Nephron (organoid): ENCODE results near the gene PARL.

Source experiments
- H3K27ac Mint-ChIP-seq, 3 experiments: 2 replicates each; pipeline ENCODE4 v1.8.0; 2020; ENCODE audit warnings: mixed read lengths in 3 of 3, mild to moderate bottlenecking in 2 of 3, moderate library complexity in 1 of 3
- H3K27me3 Mint-ChIP-seq: 2 replicates; pipeline ENCODE4 v1.8.0; 2021; ENCODE audit warnings: low read depth, mild to moderate bottlenecking, moderate library complexity, mixed read lengths
- H3K36me3 Mint-ChIP-seq: 2 replicates; pipeline ENCODE4 v1.8.0; 2020; ENCODE audit warnings: low read depth, mixed read lengths
- H3K4me1 Mint-ChIP-seq: 2 replicates; pipeline ENCODE4 v1.8.0; 2020; ENCODE audit warnings: mixed read lengths
- H3K4me3 Mint-ChIP-seq, 3 experiments: 2 replicates each; pipeline ENCODE4 v1.8.0; 2020; ENCODE audit warnings: mild to moderate bottlenecking in 3 of 3, mixed read lengths in 3 of 3, moderate library complexity in 2 of 3
- H3K9me3 Mint-ChIP-seq: 2 replicates; pipeline ENCODE4 v1.8.0; 2020; ENCODE audit warnings: mixed read lengths
- TF ChIP-seq, protein P1 (sequence below), 3 experiments: fragments of 200-600 bp; sonication (generic); IDR thresholded peaks; one replicate each; pipeline ENCODE4 v1.5.0; 2021; ENCODE audit warnings: antibody characterized with exemption in 3 of 3; ENCODE audit not compliant: unreplicated experiment in 3 of 3

PARL gene

DNA sequence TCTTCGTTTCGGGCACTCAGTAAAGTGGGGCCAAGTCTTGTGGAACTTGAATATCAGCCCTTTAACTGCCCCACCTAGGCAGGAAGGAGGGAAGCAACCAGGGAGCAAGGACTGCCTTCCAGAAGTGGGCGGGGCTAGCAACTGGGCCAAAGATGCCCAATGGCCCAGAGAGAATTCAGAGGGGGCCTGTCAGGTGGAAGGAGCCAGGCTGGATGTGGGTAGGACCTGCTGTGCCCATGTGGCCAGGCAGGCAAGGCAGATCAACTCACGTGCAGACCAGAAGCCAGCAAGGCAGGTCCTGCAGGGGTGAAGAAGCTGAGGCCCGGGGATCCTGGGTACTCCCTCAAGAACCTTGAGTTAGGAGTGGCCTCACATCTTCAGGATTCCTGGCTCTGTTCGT, 64.8 kb downstream of the PARL start:
- H3K27ac Mint-ChIP-seq: no peak overlapping the region
- peaks cover 9% of the 10 kb centered on the region for H3K27me3 Mint-ChIP-seq
- H3K4me1 Mint-ChIP-seq: peaks cover 12% of the 10 kb centered on the region
- no peak overlapping the region for H3K4me3 Mint-ChIP-seq
- TF ChIP-seq, protein P1, sequence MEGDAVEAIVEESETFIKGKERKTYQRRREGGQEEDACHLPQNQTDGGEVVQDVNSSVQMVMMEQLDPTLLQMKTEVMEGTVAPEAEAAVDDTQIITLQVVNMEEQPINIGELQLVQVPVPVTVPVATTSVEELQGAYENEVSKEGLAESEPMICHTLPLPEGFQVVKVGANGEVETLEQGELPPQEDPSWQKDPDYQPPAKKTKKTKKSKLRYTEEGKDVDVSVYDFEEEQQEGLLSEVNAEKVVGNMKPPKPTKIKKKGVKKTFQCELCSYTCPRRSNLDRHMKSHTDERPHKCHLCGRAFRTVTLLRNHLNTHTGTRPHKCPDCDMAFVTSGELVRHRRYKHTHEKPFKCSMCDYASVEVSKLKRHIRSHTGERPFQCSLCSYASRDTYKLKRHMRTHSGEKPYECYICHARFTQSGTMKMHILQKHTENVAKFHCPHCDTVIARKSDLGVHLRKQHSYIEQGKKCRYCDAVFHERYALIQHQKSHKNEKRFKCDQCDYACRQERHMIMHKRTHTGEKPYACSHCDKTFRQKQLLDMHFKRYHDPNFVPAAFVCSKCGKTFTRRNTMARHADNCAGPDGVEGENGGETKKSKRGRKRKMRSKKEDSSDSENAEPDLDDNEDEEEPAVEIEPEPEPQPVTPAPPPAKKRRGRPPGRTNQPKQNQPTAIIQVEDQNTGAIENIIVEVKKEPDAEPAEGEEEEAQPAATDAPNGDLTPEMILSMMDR (IDR thresholded peaks at IDR 0.05; ENCODE audit: unreplicated experiment in 3 of 3): no peak
- H3K36me3 Mint-ChIP-seq: peaks cover 9% of the 10 kb centered on the region
- H3K9me3 Mint-ChIP-seq: no peaks in the 10 kb centered on the region

DNA sequence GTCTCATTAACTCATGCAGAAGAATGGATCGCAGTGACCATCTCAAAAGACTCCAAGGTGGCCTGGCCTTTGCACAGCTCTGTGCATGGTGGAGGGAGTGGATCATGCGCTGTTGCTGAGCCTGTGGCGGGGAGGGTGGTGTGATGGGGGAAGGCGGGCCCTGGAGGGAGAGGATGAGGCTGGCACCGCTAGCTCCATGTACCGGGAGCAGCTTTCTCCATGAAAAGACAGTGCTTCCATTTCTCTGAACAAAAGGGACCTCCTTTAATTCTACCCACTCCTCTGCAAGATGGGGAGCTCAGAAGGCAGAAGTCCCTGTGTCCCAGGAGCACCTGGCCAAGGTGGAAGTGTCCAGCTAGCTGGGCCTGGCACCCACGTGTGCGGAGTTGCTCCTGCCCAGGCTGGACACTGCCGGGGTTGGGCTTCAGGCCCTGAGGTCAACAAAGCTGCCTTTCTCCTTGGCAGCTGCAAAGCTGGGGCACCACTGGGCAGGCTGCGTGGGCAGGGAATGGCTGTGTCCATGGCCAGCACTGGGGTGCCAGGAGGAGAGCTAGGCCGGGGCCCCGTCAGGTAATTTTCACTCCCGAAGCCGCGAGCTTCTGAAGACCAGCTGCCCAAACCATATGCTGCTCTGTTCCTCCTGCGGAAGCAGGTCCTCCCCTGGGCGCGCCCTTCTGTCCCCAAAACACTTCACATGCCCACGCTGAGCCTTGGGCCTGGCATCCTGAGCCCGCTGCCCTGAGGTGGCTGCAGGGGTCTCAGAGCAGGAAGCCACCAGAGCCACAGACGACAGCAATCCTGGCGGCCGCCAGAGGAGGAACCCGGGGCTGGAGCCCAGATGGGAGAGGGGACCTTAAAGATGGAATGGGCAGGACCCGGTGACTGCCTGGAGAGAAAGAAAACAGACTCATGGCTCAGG, 65.7 kb downstream of the PARL start:
- no peak overlapping the region for H3K27ac Mint-ChIP-seq
- H3K27me3 Mint-ChIP-seq: peaks cover 3% of the 10 kb centered on the region
- TF ChIP-seq, protein P1 (IDR thresholded peaks at IDR 0.05; ENCODE audit: unreplicated experiment in 3 of 3): no peak
- H3K4me3 Mint-ChIP-seq: no peak overlapping the region
- H3K36me3 Mint-ChIP-seq: peaks cover 13% of the 10 kb centered on the region
- no peaks in the 10 kb centered on the region for H3K9me3 Mint-ChIP-seq
- peaks cover 7% of the 10 kb centered on the region for H3K4me1 Mint-ChIP-seq

- Mint-ChIP-seq H3K4me3 (no peak overlapping the region), H3K9me3 (no peaks in the 10 kb centered on the region), H3K4me1 (peaks cover 4% of the 10 kb centered on the region), H3K27ac (no peak overlapping the region), H3K36me3 (peaks cover 13% of the 10 kb centered on the region), H3K27me3 (peaks cover 3% of the 10 kb centered on the region)
- TF ChIP-seq, protein P1 (IDR thresholded peaks at IDR 0.05; ENCODE audit: unreplicated experiment in 3 of 3): no peak
Observed at GRCh38 chr3:183818041-183818620, 66.5 kb downstream of the PARL start.

DNA sequence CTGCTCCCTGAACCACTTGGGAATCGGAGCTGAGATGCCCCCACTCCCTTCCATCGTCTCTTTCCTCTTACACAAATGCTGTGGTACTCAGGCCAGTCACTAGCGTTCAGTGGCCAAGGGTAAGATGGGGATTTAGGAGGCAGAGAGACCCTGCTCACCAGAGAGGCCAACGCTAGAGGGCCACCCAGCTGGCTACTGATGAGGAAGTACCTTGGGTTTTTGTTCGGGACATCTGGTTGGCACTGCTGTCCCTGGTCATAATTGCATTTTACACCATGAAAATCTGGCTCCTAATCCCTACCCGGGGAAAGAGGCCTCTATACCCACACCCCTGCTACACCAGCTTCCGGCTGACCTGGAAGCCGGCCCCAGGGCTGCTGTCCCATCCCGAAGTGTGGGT, 67.0 kb downstream of the PARL start:
- no peak overlapping the region for H3K4me3 Mint-ChIP-seq
- no peak overlapping the region for H3K27ac Mint-ChIP-seq
- H3K9me3 Mint-ChIP-seq: no peaks in the 10 kb centered on the region
- H3K36me3 Mint-ChIP-seq: peaks cover 18% of the 10 kb centered on the region
- TF ChIP-seq, protein P1 (IDR thresholded peaks at IDR 0.05; ENCODE audit: unreplicated experiment in 3 of 3): no peak
- peaks cover 3% of the 10 kb centered on the region for H3K27me3 Mint-ChIP-seq
- peaks cover 4% of the 10 kb centered on the region for H3K4me1 Mint-ChIP-seq

DNA sequence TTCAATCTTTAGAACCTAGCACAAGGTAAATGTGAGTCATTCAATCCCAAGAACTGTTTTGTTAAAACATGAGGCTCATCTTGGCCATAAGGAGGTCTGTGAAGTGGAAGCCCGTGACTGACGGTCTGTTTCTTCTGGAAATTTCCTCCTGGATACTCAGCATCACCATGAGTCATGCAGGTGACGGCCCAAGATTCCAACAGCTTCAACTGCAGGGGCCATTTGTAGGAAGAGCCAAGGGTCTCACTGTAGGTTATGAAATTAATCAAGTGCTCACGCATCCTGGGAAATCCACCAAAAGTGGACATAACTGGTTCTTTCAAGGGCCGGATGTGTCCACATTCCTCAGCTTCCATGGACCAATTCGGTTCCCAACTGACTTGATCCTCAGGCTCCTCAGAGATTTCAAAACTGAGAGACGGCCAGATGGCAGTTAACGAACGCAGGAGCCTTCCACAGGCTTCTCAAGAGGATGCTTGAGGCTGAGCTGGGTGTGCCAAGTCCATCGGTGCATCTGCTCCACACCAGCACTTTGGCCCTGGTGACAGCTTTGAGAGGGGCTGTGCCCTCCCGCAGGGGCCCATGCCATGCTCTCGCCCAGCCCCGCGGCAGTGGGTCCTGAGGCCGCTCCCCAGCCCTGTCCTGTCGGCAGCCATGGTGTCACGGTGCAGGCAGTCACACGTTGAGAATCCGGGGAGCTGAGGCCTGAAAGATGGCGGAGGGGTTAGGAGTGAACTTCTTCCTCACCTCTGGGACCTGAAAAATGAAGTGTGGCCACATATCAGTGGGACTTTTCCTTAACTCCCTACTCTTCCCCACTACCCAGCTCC, 67.8 kb downstream of the PARL start:
- TF ChIP-seq, protein P1 (IDR thresholded peaks at IDR 0.05; ENCODE audit: unreplicated experiment in 3 of 3): no peak
- no peaks in the 10 kb centered on the region for H3K9me3 Mint-ChIP-seq
- H3K4me3 Mint-ChIP-seq: no peak overlapping the region
- H3K4me1 Mint-ChIP-seq: no peaks in the 10 kb centered on the region
- H3K27me3 Mint-ChIP-seq: no peaks in the 10 kb centered on the region
- peaks cover 22% of the 10 kb centered on the region for H3K36me3 Mint-ChIP-seq
- no peak overlapping the region for H3K27ac Mint-ChIP-seq
